ENCODE data around the gene NACA. TPM values are rescaled to one million over a fixed set of nuclear protein-coding genes. Genes with fewer than 3 reads are reported as not detected.
A peak's percentile ranks its signal among the peaks of the same experiment; 100 is the strongest.
"Not testable (repeated sequence)": the region's sequence is repeated elsewhere in the genome, so short reads cannot be mapped to it uniquely, and the experiment has no call there.

Gene NACA
- total and polyA plus RNA-seq, 4 donors, result 575 to 2,977 (median 1,095) TPM

- Histone ChIP-seq H3K4me1 (ENCODE audit: control insufficient read depth in 1 of 2, insufficient read depth in 2 of 2, low read length in 2 of 2) (no peaks in the 10 kb centered on the region), H3K27ac (ENCODE audit: low read depth in 1 of 2, low read length in 2 of 2) (no peak overlapping the region), H3K36me3 (ENCODE audit: control insufficient read depth in 1 of 2, insufficient read depth in 2 of 2, low read length in 1 of 2) (no peaks in the 10 kb centered on the region), H3K4me3 (ENCODE audit: low read length in 2 of 2) (no peak overlapping the region), H3K27me3 (ENCODE audit: control insufficient read depth in 1 of 2, insufficient read depth in 2 of 2, low read length in 1 of 2) (no peaks in the 10 kb centered on the region), H3K9me3 (ENCODE audit: control insufficient read depth, low read length) (peaks cover 2% of the 10 kb centered on the region)
- ATAC-seq (ENCODE audit: low FRiP score) (no peak), DNase-seq (no peak)
- intact Hi-C loops (cut with DNase I), result no loop called here
- 77 to 84% methylated on average over 7 of the region's 7 CpGs for WGBS, 2 donors
Observed at GRCh38 chr12:56760460-56760859, 35.4 kb upstream of the NACA start.

- Histone ChIP-seq H3K4me1 (ENCODE audit: control insufficient read depth in 1 of 2, insufficient read depth in 2 of 2, low read length in 2 of 2) (no peaks in the 10 kb centered on the region), H3K27me3 (ENCODE audit: control insufficient read depth in 1 of 2, insufficient read depth in 2 of 2, low read length in 1 of 2) (no peaks in the 10 kb centered on the region), H3K4me3 (ENCODE audit: low read length in 2 of 2) (no peak overlapping the region), H3K9me3 (ENCODE audit: control insufficient read depth, low read length) (peaks cover 2% of the 10 kb centered on the region), H3K36me3 (ENCODE audit: control insufficient read depth in 1 of 2, insufficient read depth in 2 of 2, low read length in 1 of 2) (no peaks in the 10 kb centered on the region), H3K27ac (ENCODE audit: low read depth in 1 of 2, low read length in 2 of 2) (no peak overlapping the region)
- ATAC-seq (ENCODE audit: low FRiP score) (no peak), DNase-seq (no peak)
- intact Hi-C loops (cut with DNase I), result loop anchor here (1.0 to 10.0 kb wide), 2 partner anchors 228 to 305 kb away; no protein-coding TSS in a partner anchor
- 26 to 29% methylated on average over 6 of the region's 6 CpGs for WGBS, 2 donors
Observed at GRCh38 chr12:56759263-56759908, 34.3 kb upstream of the NACA start.

GRCh38 chr12:56758728-56759262, 33.7 kb upstream of the NACA start:
- Histone ChIP-seq H3K4me1 (ENCODE audit: control insufficient read depth in 1 of 2, insufficient read depth in 2 of 2, low read length in 2 of 2) (no peaks in the 10 kb centered on the region), H3K36me3 (ENCODE audit: control insufficient read depth in 1 of 2, insufficient read depth in 2 of 2, low read length in 1 of 2) (no peaks in the 10 kb centered on the region), H3K4me3 (ENCODE audit: low read length in 2 of 2) (no peak overlapping the region), H3K27ac (ENCODE audit: low read depth in 1 of 2, low read length in 2 of 2) (no peak overlapping the region), H3K9me3 (ENCODE audit: control insufficient read depth, low read length) (peaks cover 2% of the 10 kb centered on the region), H3K27me3 (ENCODE audit: control insufficient read depth in 1 of 2, insufficient read depth in 2 of 2, low read length in 1 of 2) (no peaks in the 10 kb centered on the region)
- no peak for ATAC-seq (ENCODE audit: low FRiP score)
- DNase-seq, result no peak
- WGBS, 2 donors, result 81 to 82% methylated on average over 3 of the region's 3 CpGs
- intact Hi-C loops (cut with DNase I), result loop anchor here (1.0 to 10.0 kb wide), 2 partner anchors 229 to 306 kb away; no protein-coding TSS in a partner anchor

GRCh38 chr12:56757971-56758370, 32.9 kb upstream of the NACA start:
- not testable (repeated sequence) for H3K27me3 ChIP-seq (ENCODE audit: control insufficient read depth in 1 of 2, insufficient read depth in 2 of 2, low read length in 1 of 2); H3K36me3 ChIP-seq (ENCODE audit: control insufficient read depth in 1 of 2, insufficient read depth in 2 of 2, low read length in 1 of 2); H3K9me3 ChIP-seq (ENCODE audit: control insufficient read depth, low read length); DNase-seq; H3K27ac ChIP-seq (ENCODE audit: low read depth in 1 of 2, low read length in 2 of 2); ATAC-seq (ENCODE audit: low FRiP score); H3K4me3 ChIP-seq (ENCODE audit: low read length in 2 of 2); H3K4me1 ChIP-seq (ENCODE audit: control insufficient read depth in 1 of 2, insufficient read depth in 2 of 2, low read length in 2 of 2)
- intact Hi-C loops (cut with DNase I), result loop anchor here in 1 of 2 donors (1.0 to 10.0 kb wide), 2 partner anchors 229 to 307 kb away; no protein-coding TSS in a partner anchor
- 91 to 100% methylated on average over 1 of the region's 1 CpG for WGBS, 2 donors

- intact Hi-C loops (cut with DNase I), result loop anchor here in 1 of 2 donors (10.0 kb wide), 1 partner anchor 311 kb away; no protein-coding TSS in a partner anchor
- no peaks in the 10 kb centered on the region for H3K4me1 ChIP-seq (ENCODE audit: control insufficient read depth in 1 of 2, insufficient read depth in 2 of 2, low read length in 2 of 2)
- ATAC-seq (ENCODE audit: low FRiP score), result no peak
- no peak for DNase-seq
- H3K9me3 ChIP-seq (ENCODE audit: control insufficient read depth, low read length), result no peaks in the 10 kb centered on the region
- 100% methylated on average over 1 of the region's 1 CpG for WGBS, 2 donors
- no peak overlapping the region for H3K4me3 ChIP-seq (ENCODE audit: low read length in 2 of 2)
- H3K27ac ChIP-seq (ENCODE audit: low read depth in 1 of 2, low read length in 2 of 2), result no peak overlapping the region
- no peaks in the 10 kb centered on the region for H3K36me3 ChIP-seq (ENCODE audit: control insufficient read depth in 1 of 2, insufficient read depth in 2 of 2, low read length in 1 of 2)
- H3K27me3 ChIP-seq (ENCODE audit: control insufficient read depth in 1 of 2, insufficient read depth in 2 of 2, low read length in 1 of 2), result no peaks in the 10 kb centered on the region
Observed at GRCh38 chr12:56753566-56753965, 28.5 kb upstream of the NACA start.

GRCh38 chr12:56751712-56752598, 26.9 kb upstream of the NACA start, which contains the start of gene PRIM1:
TSS of gene PRIM1 (minus strand) at chr12:56752323. CDS start at chr12:56752298, 25 bp downstream.
- DNase-seq, result peak; percentile 90 to 94
- Histone ChIP-seq H3K36me3 (ENCODE audit: control insufficient read depth in 1 of 2, insufficient read depth in 2 of 2, low read length in 1 of 2) (no peaks in the 10 kb centered on the region), H3K4me1 (ENCODE audit: control insufficient read depth in 1 of 2, insufficient read depth in 2 of 2, low read length in 2 of 2) (no peaks in the 10 kb centered on the region), H3K9me3 (ENCODE audit: control insufficient read depth, low read length) (no peaks in the 10 kb centered on the region), H3K27me3 (ENCODE audit: control insufficient read depth in 1 of 2, insufficient read depth in 2 of 2, low read length in 1 of 2) (no peaks in the 10 kb centered on the region), H3K27ac (ENCODE audit: low read depth in 1 of 2, low read length in 2 of 2) (no peak within 1 kb of the TSS), H3K4me3 (ENCODE audit: low read length in 2 of 2) (peak within 1 kb of the TSS; percentile 2 to 76)
- ATAC-seq (ENCODE audit: low FRiP score), result peak; percentile 96
- intact Hi-C loops (cut with DNase I), result loop anchor here in 1 of 2 donors (10.0 kb wide), 1 partner anchor 313 kb away; no protein-coding TSS in a partner anchor
- 0% methylated on average over 63 to 64 of the region's 64 CpGs for WGBS, 2 donors

GRCh38 chr12:56750596-56750995, 25.5 kb upstream of the NACA start:
- not testable (repeated sequence) for H3K36me3 ChIP-seq (ENCODE audit: control insufficient read depth in 1 of 2, insufficient read depth in 2 of 2, low read length in 1 of 2); H3K4me3 ChIP-seq (ENCODE audit: low read length in 2 of 2); H3K27ac ChIP-seq (ENCODE audit: low read depth in 1 of 2, low read length in 2 of 2); H3K4me1 ChIP-seq (ENCODE audit: control insufficient read depth in 1 of 2, insufficient read depth in 2 of 2, low read length in 2 of 2); H3K27me3 ChIP-seq (ENCODE audit: control insufficient read depth in 1 of 2, insufficient read depth in 2 of 2, low read length in 1 of 2); H3K9me3 ChIP-seq (ENCODE audit: control insufficient read depth, low read length); DNase-seq; ATAC-seq (ENCODE audit: low FRiP score)
- WGBS, 2 donors, result 91 to 93% methylated on average over 13 of the region's 13 CpGs
- intact Hi-C loops (cut with DNase I), result loop anchor here in 1 of 2 donors (10.0 kb wide), 1 partner anchor 314 kb away; no protein-coding TSS in a partner anchor

GRCh38 chr12:56749853-56750252, 24.8 kb upstream of the NACA start:
- H3K27ac ChIP-seq (ENCODE audit: low read depth in 1 of 2, low read length in 2 of 2), result no peak overlapping the region
- no peaks in the 10 kb centered on the region for H3K36me3 ChIP-seq (ENCODE audit: control insufficient read depth in 1 of 2, insufficient read depth in 2 of 2, low read length in 1 of 2)
- intact Hi-C loops (cut with DNase I), result loop anchor here in 1 of 2 donors (10.0 kb wide), 1 partner anchor 315 kb away; no protein-coding TSS in a partner anchor
- DNase-seq (no peak), ATAC-seq (ENCODE audit: low FRiP score) (no peak)
- no peak overlapping the region for H3K4me3 ChIP-seq (ENCODE audit: low read length in 2 of 2)
- no peaks in the 10 kb centered on the region for H3K27me3 ChIP-seq (ENCODE audit: control insufficient read depth in 1 of 2, insufficient read depth in 2 of 2, low read length in 1 of 2)
- H3K4me1 ChIP-seq (ENCODE audit: control insufficient read depth in 1 of 2, insufficient read depth in 2 of 2, low read length in 2 of 2), result no peaks in the 10 kb centered on the region
- H3K9me3 ChIP-seq (ENCODE audit: control insufficient read depth, low read length), result no peaks in the 10 kb centered on the region

All from aorta (tissue), 5 donors.